IMR-90 (cell line): ENCODE measurements around the gene PITPNC1. TPM values are rescaled to one million over a fixed set of nuclear protein-coding genes. Genes with fewer than 3 reads are reported as not detected.

Experiments used
- ATAC-seq: fragments of 200-7000 bp; cut with Tn5 transposase; 2 replicates; pipeline ENCODE4 v1.9.1; 2020; ENCODE audit warnings: low read depth, mild to moderate bottlenecking, moderate library complexity
- BruUV-seq: library from RNA; stranded (reverse); fragments of 400-500 nt; replicated peaks from 2 replicates; lab custom pipeline; 2021; lab: Mats Ljungman, UMichigan
- CTCF ChIA-PET: fragments of 300-600 bp; formaldehyde crosslinking; extraction: SDS; loops from one replicate; lab custom pipeline; 2021; ENCODE audit warnings: antibody characterized with exemption; lab: Yijun Ruan, JAX
- POLR2A ChIA-PET: fragments of 300-600 bp; sonication (Branson Sonifier 250); formaldehyde crosslinking; loops from one replicate; lab custom pipeline; 2022; ENCODE audit warnings: antibody characterized with exemption; ENCODE audit not compliant: unreplicated experiment; lab: Charles Lee
- DNase-seq: peaks from one replicate; pipeline ENCODE4 v3.0.0; 2013
- H2AFZ ChIP-seq: replicated peaks from 2 replicates; pipeline ENCODE3; 2013; ENCODE audit warnings: low read length, mild to moderate bottlenecking; ENCODE audit not compliant: poor library complexity
- H2AK5ac ChIP-seq: 2 replicates; pipeline ENCODE4 v1.6.1; 2013; ENCODE audit warnings: low read depth, low read length, inconsistent platforms
- H2AK9ac ChIP-seq: replicated peaks from 2 replicates; pipeline ENCODE3; 2013; ENCODE audit warnings: mild to moderate bottlenecking, low read depth, low read length, moderate library complexity; ENCODE audit not compliant: poor library complexity
- H2BK120ac ChIP-seq: 2 replicates; pipeline ENCODE4 v1.6.1; 2013; ENCODE audit warnings: low read depth, low read length, inconsistent platforms
- H2BK15ac ChIP-seq: 3 replicates; pipeline ENCODE4 v1.6.1; 2013; ENCODE audit warnings: low read depth, low read length, inconsistent platforms
- H2BK20ac ChIP-seq: 2 replicates; pipeline ENCODE4 v1.6.1; 2013; ENCODE audit warnings: low read depth, mild to moderate bottlenecking, inconsistent platforms, low read length, moderate library complexity
- H2BK5ac ChIP-seq: 2 replicates; pipeline ENCODE4 v1.6.1; 2013; ENCODE audit warnings: mild to moderate bottlenecking, low read depth, low read length, inconsistent platforms; ENCODE audit not compliant: poor library complexity, severe bottlenecking
- H3K14ac ChIP-seq: replicated peaks from 2 replicates; pipeline ENCODE4 v1.6.1; 2013; ENCODE audit warnings: low read depth, low read length, inconsistent platforms
- H3K18ac ChIP-seq: 2 replicates; pipeline ENCODE4 v1.6.1; 2013; ENCODE audit warnings: low read depth, low read length, control low read depth
- H3K23ac ChIP-seq: 2 replicates; pipeline ENCODE4 v1.6.1; 2013; ENCODE audit warnings: low read depth, low read length, inconsistent platforms
- H3K27ac ChIP-seq: 2 replicates; pipeline ENCODE4 v1.5.1; 2013; ENCODE audit warnings: mild to moderate bottlenecking, control low read depth, low read length; ENCODE audit not compliant: insufficient read depth
- H3K27me3 ChIP-seq: 2 replicates; pipeline ENCODE4 v1.6.1; 2013; ENCODE audit warnings: low read length; ENCODE audit not compliant: control insufficient read depth, insufficient read depth
- H3K36me3 ChIP-seq: 2 replicates; pipeline ENCODE4 v1.6.1; 2013; ENCODE audit warnings: low read length, mixed read lengths; ENCODE audit not compliant: control insufficient read depth, insufficient read depth
- H3K4ac ChIP-seq: 2 replicates; pipeline ENCODE4 v1.6.1; 2013; ENCODE audit warnings: low read depth, low read length, inconsistent platforms
- H3K4me1 ChIP-seq: 2 replicates; pipeline ENCODE4 v1.6.1; 2013; ENCODE audit warnings: low read length, mixed read lengths; ENCODE audit not compliant: control insufficient read depth, insufficient read depth
- H3K4me2 ChIP-seq: 2 replicates; pipeline ENCODE4 v1.6.1; 2013; ENCODE audit warnings: low read depth, mild to moderate bottlenecking, control low read depth, low read length, moderate library complexity
- H3K4me3 ChIP-seq: 2 replicates; pipeline ENCODE4 v1.5.1; 2013; ENCODE audit warnings: low read depth, mild to moderate bottlenecking, control low read depth, low read length, moderate library complexity; ENCODE audit not compliant: insufficient read depth
- H3K56ac ChIP-seq: 2 replicates; pipeline ENCODE4 v1.6.1; 2013; ENCODE audit warnings: low read length, inconsistent platforms; ENCODE audit not compliant: insufficient read depth; ENCODE audit errors: extremely low read depth
- H3K79me1 ChIP-seq, 2 experiments: 2 replicates each; pipeline ENCODE4 v1.6.1; 2013; ENCODE audit warnings: low read length in 2 of 2, inconsistent platforms in 1 of 2, low read depth in 1 of 2
- H3K9ac ChIP-seq: 2 replicates; pipeline ENCODE4 v1.6.1; 2013; ENCODE audit warnings: low read depth, low read length, control low read depth
- H3K9me1 ChIP-seq: 2 replicates; pipeline ENCODE4 v1.6.1; 2013; ENCODE audit warnings: low read length, inconsistent platforms; ENCODE audit not compliant: insufficient read depth
- H3K9me3 ChIP-seq: 2 replicates; pipeline ENCODE4 v1.6.1; 2013; ENCODE audit warnings: low read length; ENCODE audit not compliant: control insufficient read depth, insufficient read depth
- H4K20me1 ChIP-seq: 2 replicates; pipeline ENCODE4 v1.6.1; 2013; ENCODE audit warnings: low read length, inconsistent platforms; ENCODE audit not compliant: insufficient read depth
- H4K5ac ChIP-seq: 2 replicates; pipeline ENCODE4 v1.6.1; 2013; ENCODE audit warnings: mild to moderate bottlenecking, low read depth, low read length, control low read depth
- H4K8ac ChIP-seq, 2 experiments: 2 replicates each; pipeline ENCODE4 v1.6.1; 2013; ENCODE audit warnings: low read depth in 2 of 2, low read length in 2 of 2, control low read depth in 1 of 2, inconsistent platforms in 1 of 2
- H4K91ac ChIP-seq: 2 replicates; pipeline ENCODE4 v1.6.1; 2013; ENCODE audit warnings: low read depth, low read length, inconsistent platforms; ENCODE audit not compliant: insufficient read depth
- CEBPB ChIP-seq: IDR thresholded peaks from 2 replicates; pipeline ENCODE4 v1.6.1; 2012; ENCODE audit warnings: low read depth, low read length, improper control_type of control experiment
- FOS ChIP-seq: fragments of 150-350 bp; IDR thresholded peaks from 2 replicates; pipeline ENCODE4 v1.6.1; 2016; ENCODE audit warnings: low read depth, low read length
- MAFK ChIP-seq: IDR thresholded peaks from 2 replicates; pipeline ENCODE4 v1.6.1; 2012; ENCODE audit warnings: low read depth, low read length, improper control_type of control experiment
- NFE2L2 ChIP-seq: fragments of 150-350 bp; IDR thresholded peaks from 2 replicates; pipeline ENCODE4 v1.6.1; 2016; ENCODE audit warnings: low read depth, mild to moderate bottlenecking, low read length
- RAD21 ChIP-seq: IDR thresholded peaks from 2 replicates; pipeline ENCODE4 v1.6.1; 2012; ENCODE audit warnings: low read length, improper control_type of control experiment
- WGBS, 2 experiments: methylation state at CpG; one replicate each; pipeline versions ENCODE4 v1.1.5 to v1.1.7; 2013; ENCODE audit warnings: missing lambda C conversion rate in 2 of 2; ENCODE audit not compliant: insufficient read length in 1 of 2; ENCODE audit errors: extremely low coverage in 2 of 2; 5-methylcytosine and 5-hydroxymethylcytosine counted together
- dilution Hi-C: fragments of 300-500 bp; cut with HindIII; formaldehyde crosslinking; loops from one replicate; pipeline ENCODE4 v1.14.3; 2018; ENCODE audit warnings: low sequenced_read_pairs; ENCODE audit not compliant: unreplicated experiment
- in situ Hi-C: fragments of 300-500 bp; cut with MboI; formaldehyde crosslinking; loops from 3 replicates; pipeline ENCODE4 v1.14.3; 2019; ENCODE audit warnings: low sequenced_read_pairs, inconsistent platforms, mixed read lengths
- intact Hi-C: fragments of 100-400 bp; cut with micrococcal nuclease; formaldehyde crosslinking; loops from 2 replicates; pipeline ENCODE4 v1.10.0; 2022
- polyA plus RNA-seq, 3 experiments: library from polyadenylated mRNA; depleted of rRNA; stranded (reverse); fragments of >200 nt; gene quantifications; 2 replicates each; pipeline ENCODE4 v1.2.3, GENCODE V29; 2012; ENCODE audit warnings: low replicate concordance in 1 of 3
- total RNA-seq: library from RNA; depleted of rRNA; stranded (reverse); fragments of >200 nt; gene quantifications from 2 replicates; pipeline ENCODE4 v1.2.3, GENCODE V29; 2012
- TF ChIP-seq, protein P1 (sequence below): fragments of 150-350 bp; IDR thresholded peaks from 2 replicates; pipeline ENCODE4 v1.6.1; 2017; ENCODE audit warnings: mild to moderate bottlenecking, antibody characterized with exemption, low read length, low read depth
- TF ChIP-seq, protein P2 (sequence below): fragments of 150-350 bp; IDR thresholded peaks from 2 replicates; pipeline ENCODE4 v1.6.1; 2016; ENCODE audit warnings: low read depth, mild to moderate bottlenecking, low read length, moderate library complexity, borderline replicate concordance
- TF ChIP-seq, protein P3 (sequence below): conservative IDR thresholded peaks from 2 replicates; pipeline ENCODE4 v1.5.1; 2012; ENCODE audit warnings: mild to moderate bottlenecking, low read depth, low read length, improper control_type of control experiment

Gene PITPNC1
- total and polyA plus RNA-seq, 2 of the 4 experiments (the other 2 are of a cell fraction): 4.1 TPM

DNA sequence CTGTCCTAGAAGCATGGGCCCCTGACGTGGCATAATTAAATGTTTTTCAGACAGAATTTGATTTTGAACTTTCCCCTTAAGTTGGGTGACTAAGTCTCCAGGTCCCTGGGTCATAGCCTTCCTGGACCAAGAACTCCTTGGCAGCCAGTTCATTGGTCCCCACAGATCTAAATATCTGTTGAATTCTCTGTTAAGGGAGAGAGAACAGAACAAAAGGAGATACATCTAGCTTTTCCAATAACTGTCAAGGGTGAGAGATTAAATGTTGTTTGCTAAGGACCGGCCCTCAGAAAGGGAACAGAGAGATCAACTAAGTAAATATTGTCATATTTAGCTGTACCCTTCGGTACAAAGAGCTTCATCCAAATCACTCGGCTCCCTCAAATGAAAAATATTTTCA, 262.5 kb downstream of the PITPNC1 start:
- no peak overlapping the region for H3K4me3 ChIP-seq
- H3K27ac ChIP-seq: no peak overlapping the region
- no peak for TF ChIP-seq FOS
- TF ChIP-seq, protein P1, sequence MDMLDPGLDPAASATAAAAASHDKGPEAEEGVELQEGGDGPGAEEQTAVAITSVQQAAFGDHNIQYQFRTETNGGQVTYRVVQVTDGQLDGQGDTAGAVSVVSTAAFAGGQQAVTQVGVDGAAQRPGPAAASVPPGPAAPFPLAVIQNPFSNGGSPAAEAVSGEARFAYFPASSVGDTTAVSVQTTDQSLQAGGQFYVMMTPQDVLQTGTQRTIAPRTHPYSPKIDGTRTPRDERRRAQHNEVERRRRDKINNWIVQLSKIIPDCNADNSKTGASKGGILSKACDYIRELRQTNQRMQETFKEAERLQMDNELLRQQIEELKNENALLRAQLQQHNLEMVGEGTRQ: no peak
- TF ChIP-seq, protein P2, sequence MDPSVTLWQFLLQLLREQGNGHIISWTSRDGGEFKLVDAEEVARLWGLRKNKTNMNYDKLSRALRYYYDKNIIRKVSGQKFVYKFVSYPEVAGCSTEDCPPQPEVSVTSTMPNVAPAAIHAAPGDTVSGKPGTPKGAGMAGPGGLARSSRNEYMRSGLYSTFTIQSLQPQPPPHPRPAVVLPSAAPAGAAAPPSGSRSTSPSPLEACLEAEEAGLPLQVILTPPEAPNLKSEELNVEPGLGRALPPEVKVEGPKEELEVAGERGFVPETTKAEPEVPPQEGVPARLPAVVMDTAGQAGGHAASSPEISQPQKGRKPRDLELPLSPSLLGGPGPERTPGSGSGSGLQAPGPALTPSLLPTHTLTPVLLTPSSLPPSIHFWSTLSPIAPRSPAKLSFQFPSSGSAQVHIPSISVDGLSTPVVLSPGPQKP: no peak
- TF ChIP-seq MAFK: no peak
- no peak for TF ChIP-seq RAD21
- no peak for TF ChIP-seq NFE2L2
- TF ChIP-seq, protein P3, sequence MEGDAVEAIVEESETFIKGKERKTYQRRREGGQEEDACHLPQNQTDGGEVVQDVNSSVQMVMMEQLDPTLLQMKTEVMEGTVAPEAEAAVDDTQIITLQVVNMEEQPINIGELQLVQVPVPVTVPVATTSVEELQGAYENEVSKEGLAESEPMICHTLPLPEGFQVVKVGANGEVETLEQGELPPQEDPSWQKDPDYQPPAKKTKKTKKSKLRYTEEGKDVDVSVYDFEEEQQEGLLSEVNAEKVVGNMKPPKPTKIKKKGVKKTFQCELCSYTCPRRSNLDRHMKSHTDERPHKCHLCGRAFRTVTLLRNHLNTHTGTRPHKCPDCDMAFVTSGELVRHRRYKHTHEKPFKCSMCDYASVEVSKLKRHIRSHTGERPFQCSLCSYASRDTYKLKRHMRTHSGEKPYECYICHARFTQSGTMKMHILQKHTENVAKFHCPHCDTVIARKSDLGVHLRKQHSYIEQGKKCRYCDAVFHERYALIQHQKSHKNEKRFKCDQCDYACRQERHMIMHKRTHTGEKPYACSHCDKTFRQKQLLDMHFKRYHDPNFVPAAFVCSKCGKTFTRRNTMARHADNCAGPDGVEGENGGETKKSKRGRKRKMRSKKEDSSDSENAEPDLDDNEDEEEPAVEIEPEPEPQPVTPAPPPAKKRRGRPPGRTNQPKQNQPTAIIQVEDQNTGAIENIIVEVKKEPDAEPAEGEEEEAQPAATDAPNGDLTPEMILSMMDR: no peak
- no peak for TF ChIP-seq CEBPB
- no peak overlapping the region for H2AK5ac ChIP-seq
- peaks cover 6% of the 10 kb centered on the region for H3K4me1 ChIP-seq
- in situ Hi-C loops: no loop called here
- H3K56ac ChIP-seq: no peak overlapping the region
- WGBS, 2 experiments: no CpG with 5 or more reads among the region's 4 CpGs
- no peak overlapping the region for H4K5ac ChIP-seq
- H3K27me3 ChIP-seq: no peaks in the 10 kb centered on the region
- no peak for DNase-seq
- CTCF ChIA-PET: no interaction called here
- ATAC-seq: no peak
- peaks cover 4% of the 10 kb centered on the region; the same call in 1 of the 2 replicates for H3K9me1 ChIP-seq
- H3K4me2 ChIP-seq: no peak overlapping the region
- dilution Hi-C loops: no loop called here
- no peaks in the 10 kb centered on the region for H3K79me1 ChIP-seq
- H3K14ac ChIP-seq: no peak overlapping the region
- no peak overlapping the region for H2BK20ac ChIP-seq
- POLR2A ChIA-PET: no interaction called here
- H3K9me3 ChIP-seq: no peaks in the 10 kb centered on the region
- no peak overlapping the region for H3K18ac ChIP-seq
- H3K36me3 ChIP-seq: no peaks in the 10 kb centered on the region
- no peak overlapping the region for H2AFZ ChIP-seq
- no TSS peak for BruUV-seq
- no peak overlapping the region for H3K23ac ChIP-seq
- H4K20me1 ChIP-seq: no peaks in the 10 kb centered on the region
- intact Hi-C loops: no loop called here
- no peak overlapping the region for H2BK120ac ChIP-seq
- no peak overlapping the region for H4K91ac ChIP-seq
- no peak overlapping the region for H2BK15ac ChIP-seq
- H3K9ac ChIP-seq: no peak overlapping the region
- H4K8ac ChIP-seq: no peak overlapping the region
- H3K4ac ChIP-seq: no peak overlapping the region
- no peak overlapping the region for H2AK9ac ChIP-seq
- H2BK5ac ChIP-seq: no peak overlapping the region
